H9 (cell line): ENCODE measurements around the gene CHPT1. TPM values are rescaled to one million over a fixed set of nuclear protein-coding genes. Genes with fewer than 3 reads are reported as not detected.

ENCODE experiments used
- DNase-seq: peaks from one replicate; pipeline ENCODE4 v3.0.0-alpha.2; 2017
- H2AFZ ChIP-seq: one replicate; pipeline ENCODE4 v1.6.1; 2013; ENCODE audit warnings: mild to moderate bottlenecking, low read length, control low read depth, moderate library complexity
- H2AK5ac ChIP-seq: 2 replicates; pipeline ENCODE4 v1.6.1; 2013; ENCODE audit warnings: low read length, control low read depth, mixed read lengths; ENCODE audit not compliant: insufficient read length
- H2BK120ac ChIP-seq: one replicate; pipeline ENCODE4 v1.6.1; 2013; ENCODE audit warnings: low read depth, mild to moderate bottlenecking, low read length, control low read depth, inconsistent platforms; ENCODE audit not compliant: poor library complexity, severe bottlenecking
- H2BK12ac ChIP-seq: 2 replicates; pipeline ENCODE4 v1.6.1; 2013; ENCODE audit warnings: low read length, control low read depth, mixed read lengths, low read depth; ENCODE audit not compliant: insufficient read length
- H2BK15ac ChIP-seq: 2 replicates; pipeline ENCODE4 v1.6.1; 2013; ENCODE audit warnings: low read depth, low read length, control low read depth
- H2BK20ac ChIP-seq: one replicate; pipeline ENCODE4 v1.6.1; 2013; ENCODE audit warnings: low read depth, mild to moderate bottlenecking, low read length, control low read depth, inconsistent platforms; ENCODE audit not compliant: poor library complexity, severe bottlenecking
- H2BK5ac ChIP-seq: 2 replicates; pipeline ENCODE4 v1.6.1; 2013; ENCODE audit warnings: low read length, control low read depth, mixed read lengths; ENCODE audit not compliant: insufficient read length
- H3K14ac ChIP-seq: 2 replicates; pipeline ENCODE4 v1.6.1; 2013; ENCODE audit warnings: low read length, control low read depth; ENCODE audit not compliant: insufficient read depth
- H3K18ac ChIP-seq: 2 replicates; pipeline ENCODE4 v1.6.1; 2013; ENCODE audit warnings: low read depth, mild to moderate bottlenecking, mixed read lengths, low read length, control low read depth; ENCODE audit not compliant: insufficient read length
- H3K23ac ChIP-seq: 2 replicates; pipeline ENCODE4 v1.6.1; 2013; ENCODE audit warnings: low read length, control low read depth, mixed read lengths, low read depth; ENCODE audit not compliant: insufficient read length
- H3K23me2 ChIP-seq: 2 replicates; pipeline ENCODE4 v1.6.1; 2013; ENCODE audit warnings: low read depth, mild to moderate bottlenecking, mixed read lengths, low read length, control low read depth; ENCODE audit not compliant: insufficient read length, poor library complexity, severe bottlenecking
- H3K27ac ChIP-seq: 2 replicates; pipeline ENCODE4 v1.5.1; 2013; ENCODE audit warnings: low read length, control low read depth, mixed read lengths, low read depth; ENCODE audit not compliant: insufficient read length
- H3K27me3 ChIP-seq: 2 replicates; pipeline ENCODE4 v1.6.1; 2013; ENCODE audit warnings: low read length, control low read depth, inconsistent platforms; ENCODE audit not compliant: insufficient read depth
- H3K4ac ChIP-seq: 2 replicates; pipeline ENCODE4 v1.6.1; 2013; ENCODE audit warnings: low read depth, mild to moderate bottlenecking, control low read depth, inconsistent platforms, low read length, moderate library complexity
- H3K4me1 ChIP-seq: 2 replicates; pipeline ENCODE4 v1.6.1; 2013; ENCODE audit warnings: low read length, control low read depth, inconsistent platforms; ENCODE audit not compliant: insufficient read depth
- H3K4me2 ChIP-seq: 2 replicates; pipeline ENCODE4 v1.6.1; 2013; ENCODE audit warnings: low read length, control low read depth, mixed read lengths; ENCODE audit not compliant: insufficient read length, insufficient read depth
- H3K56ac ChIP-seq: 2 replicates; pipeline ENCODE4 v1.6.1; 2013; ENCODE audit warnings: low read depth, mild to moderate bottlenecking, mixed read lengths, low read length, control low read depth; ENCODE audit not compliant: insufficient read length
- H3K79me1 ChIP-seq: 2 replicates; pipeline ENCODE4 v1.6.1; 2013; ENCODE audit warnings: low read depth, mild to moderate bottlenecking, moderate library complexity, low read length, control low read depth, inconsistent platforms; ENCODE audit not compliant: insufficient read depth, poor library complexity, severe bottlenecking
- H3K79me2 ChIP-seq: 2 replicates; pipeline ENCODE4 v1.6.1; 2013; ENCODE audit warnings: low read length, control low read depth, inconsistent platforms; ENCODE audit not compliant: insufficient read depth
- H3K9ac ChIP-seq: 2 replicates; pipeline ENCODE4 v1.6.1; 2013; ENCODE audit warnings: low read length, control low read depth, mixed read lengths; ENCODE audit not compliant: insufficient read length; ENCODE audit errors: extremely low read depth
- H3K9me3 ChIP-seq: one replicate; pipeline ENCODE4 v1.6.1; 2013; ENCODE audit warnings: low read depth, low read length, inconsistent platforms; ENCODE audit not compliant: control insufficient read depth
- H3T11ph ChIP-seq: one replicate; pipeline ENCODE4 v1.6.1; 2013; ENCODE audit warnings: mild to moderate bottlenecking, low read length, control low read depth, inconsistent platforms
- H4K20me1 ChIP-seq: one replicate; pipeline ENCODE4 v1.6.1; 2013; ENCODE audit not compliant: control insufficient read depth, insufficient read length, insufficient read depth
- H4K5ac ChIP-seq: 2 replicates; pipeline ENCODE4 v1.6.1; 2013; ENCODE audit warnings: low read depth, mild to moderate bottlenecking, mixed read lengths, low read length, control low read depth; ENCODE audit not compliant: insufficient read length
- H4K8ac ChIP-seq: replicated peaks from 2 replicates; pipeline ENCODE4 v1.6.1; 2013; ENCODE audit warnings: low read length, control low read depth, mixed read lengths, low read depth; ENCODE audit not compliant: insufficient read length
- H4K91ac ChIP-seq: 2 replicates; pipeline ENCODE4 v1.6.1; 2013; ENCODE audit warnings: low read depth, mild to moderate bottlenecking, moderate library complexity, mixed read lengths, low read length, control low read depth; ENCODE audit not compliant: insufficient read length
- H3K27ac Mint-ChIP-seq, 3 experiments: 2 replicates in 2 of 3; 3 replicates in 1 of 3; pipeline ENCODE4 v1.8.0; 2020 to 2021; ENCODE audit warnings: mixed read lengths in 3 of 3, mild to moderate bottlenecking in 1 of 3, moderate library complexity in 1 of 3
- H3K27me3 Mint-ChIP-seq: 2 replicates; pipeline ENCODE4 v1.8.0; 2021; ENCODE audit warnings: low read depth, mild to moderate bottlenecking, moderate library complexity, mixed read lengths
- H3K36me3 Mint-ChIP-seq, 3 experiments: 2 replicates in 2 of 3; 3 replicates in 1 of 3; pipeline ENCODE4 v1.8.0; 2020 to 2021; ENCODE audit warnings: low read depth in 3 of 3, mixed read lengths in 3 of 3; ENCODE audit not compliant: insufficient read depth in 1 of 3
- H3K4me1 Mint-ChIP-seq, 2 experiments: 2 replicates each; pipeline ENCODE4 v1.8.0; 2020; ENCODE audit warnings: mixed read lengths in 2 of 2
- H3K4me3 Mint-ChIP-seq, 2 experiments: 2 replicates in 1 of 2; 3 replicates in 1 of 2; pipeline ENCODE4 v1.8.0; 2020 to 2021; ENCODE audit warnings: mild to moderate bottlenecking in 2 of 2, mixed read lengths in 2 of 2, moderate library complexity in 1 of 2
- H3K9me3 Mint-ChIP-seq, 2 experiments: 2 replicates in 1 of 2; 3 replicates in 1 of 2; pipeline ENCODE4 v1.8.0; 2020; ENCODE audit warnings: mild to moderate bottlenecking in 2 of 2, mixed read lengths in 2 of 2, moderate library complexity in 1 of 2
- WGBS: extraction: QIAGEN DNeasy Blood & Tissue Kit; methylation state at CpG from one replicate; pipeline ENCODE4 v1.1.7; 2013; ENCODE audit warnings: missing lambda C conversion rate, low lambda C conversion rate, mixed read lengths; ENCODE audit not compliant: insufficient read length; ENCODE audit errors: extremely low coverage; 5-methylcytosine and 5-hydroxymethylcytosine counted together
- total RNA-seq: library from RNA; stranded (reverse); gene quantifications from 2 replicates; pipeline ENCODE4 v1.2.1, GENCODE V29; 2021
- TF ChIP-seq, protein P1 (sequence below): fragments of 200-600 bp; sonication (generic); conservative IDR thresholded peaks from 3 replicates; pipeline ENCODE4 v1.8.0; 2021; ENCODE audit warnings: antibody characterized with exemption, mild to moderate bottlenecking

CHPT1 gene
- total RNA-seq, 1 experiment from 2014 or later: 17.1 TPM

DNA sequence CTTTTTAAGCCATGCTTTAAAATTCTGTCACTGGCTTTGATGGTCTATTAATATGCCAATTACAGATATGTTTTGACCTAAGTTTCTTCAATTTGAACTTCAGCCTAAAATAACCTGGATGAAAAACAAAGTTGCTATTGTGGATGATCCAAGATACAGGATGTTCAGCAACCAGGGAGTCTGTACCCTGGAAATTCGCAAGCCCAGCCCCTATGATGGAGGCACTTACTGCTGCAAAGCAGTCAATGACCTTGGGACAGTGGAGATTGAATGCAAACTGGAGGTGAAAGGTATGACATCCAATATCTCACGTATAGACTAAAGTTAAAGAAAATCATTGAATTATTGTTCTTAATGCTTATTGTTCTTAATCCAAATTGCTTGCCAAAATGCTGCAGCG, 17.2 kb upstream of the CHPT1 start:
- Histone ChIP-seq H2BK5ac (no peak overlapping the region), H4K5ac (no peak overlapping the region), H3K4me2 (no peak overlapping the region), H3K9me3 (no peaks in the 10 kb centered on the region), H2BK15ac (no peak overlapping the region), H4K91ac (no peak overlapping the region), H2AFZ (no peak overlapping the region), H3K9ac (no peak overlapping the region), H3K27me3 (no peaks in the 10 kb centered on the region), H2AK5ac (no peak overlapping the region), H3K27ac (no peak overlapping the region), H3K56ac (no peak overlapping the region), H4K8ac (no peak overlapping the region), H3K4ac (no peak overlapping the region), H3K23me2 (no peaks in the 10 kb centered on the region), H3K79me1 (no peaks in the 10 kb centered on the region), H2BK12ac (no peak overlapping the region), H2BK120ac (no peak overlapping the region), H3T11ph (no peak overlapping the region), H3K4me1 (no peaks in the 10 kb centered on the region), H3K79me2 (no peaks in the 10 kb centered on the region), H3K18ac (no peak overlapping the region), H3K14ac (no peak overlapping the region), H4K20me1 (no peaks in the 10 kb centered on the region), H3K23ac (no peak overlapping the region), H2BK20ac (no peak overlapping the region)
- no peak overlapping the region for H3K27ac Mint-ChIP-seq
- no CpG with 5 or more reads among the region's 3 CpGs for WGBS
- TF ChIP-seq, protein P1, sequence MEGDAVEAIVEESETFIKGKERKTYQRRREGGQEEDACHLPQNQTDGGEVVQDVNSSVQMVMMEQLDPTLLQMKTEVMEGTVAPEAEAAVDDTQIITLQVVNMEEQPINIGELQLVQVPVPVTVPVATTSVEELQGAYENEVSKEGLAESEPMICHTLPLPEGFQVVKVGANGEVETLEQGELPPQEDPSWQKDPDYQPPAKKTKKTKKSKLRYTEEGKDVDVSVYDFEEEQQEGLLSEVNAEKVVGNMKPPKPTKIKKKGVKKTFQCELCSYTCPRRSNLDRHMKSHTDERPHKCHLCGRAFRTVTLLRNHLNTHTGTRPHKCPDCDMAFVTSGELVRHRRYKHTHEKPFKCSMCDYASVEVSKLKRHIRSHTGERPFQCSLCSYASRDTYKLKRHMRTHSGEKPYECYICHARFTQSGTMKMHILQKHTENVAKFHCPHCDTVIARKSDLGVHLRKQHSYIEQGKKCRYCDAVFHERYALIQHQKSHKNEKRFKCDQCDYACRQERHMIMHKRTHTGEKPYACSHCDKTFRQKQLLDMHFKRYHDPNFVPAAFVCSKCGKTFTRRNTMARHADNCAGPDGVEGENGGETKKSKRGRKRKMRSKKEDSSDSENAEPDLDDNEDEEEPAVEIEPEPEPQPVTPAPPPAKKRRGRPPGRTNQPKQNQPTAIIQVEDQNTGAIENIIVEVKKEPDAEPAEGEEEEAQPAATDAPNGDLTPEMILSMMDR: no peak
- no peaks in the 10 kb centered on the region for H3K9me3 Mint-ChIP-seq
- no peaks in the 10 kb centered on the region for H3K36me3 Mint-ChIP-seq
- peaks cover 2% of the 10 kb centered on the region; the same call in 1 of the 2 replicates for H3K27me3 Mint-ChIP-seq
- H3K4me1 Mint-ChIP-seq: peaks cover 0 to 2% of the 10 kb centered on the region in 2 experiments; a peak in 1 of 4 replicates
- DNase-seq: no peak
- no peak overlapping the region for H3K4me3 Mint-ChIP-seq
